Neural cell (in vitro differentiated cells): ENCODE data around the gene STMP1.

Source experiments
- CTCF ChIP-seq: fragments of 450-650 bp; IDR thresholded peaks from 2 replicates; pipeline ENCODE4 v1.5.1; 2014; ENCODE audit warnings: antibody characterized with exemption, mild to moderate bottlenecking, moderate library complexity; ENCODE audit not compliant: poor library complexity, severe bottlenecking
- RAD21 ChIP-seq: fragments of 450-650 bp; conservative IDR thresholded peaks from 2 replicates; pipeline ENCODE4 v1.6.1; 2014; ENCODE audit warnings: antibody characterized with exemption, mild to moderate bottlenecking, moderate library complexity

- no peak for TF ChIP-seq CTCF
- no peak for TF ChIP-seq RAD21
Observed at GRCh38 chr7:135692055-135692454, 29.7 kb downstream of the STMP1 start.
